Hematopoietic multipotent progenitor cell treated with erythropoietin and hydrocortisone succinate and interleukin-3 and kit ligand, for 4 days (in vitro differentiated cells): ENCODE results near the gene NXPH1.

ENCODE experiments used
- DNase-seq: peaks from one replicate; pipeline ENCODE4 v3.0.0-alpha.2; 2015

Gene NXPH1

GRCh38 chr7:8433477-8434289, at the start of gene NXPH1:
Gene NXPH1 (plus strand): TSS chr7:8433609.
- peak; percentile 64 for DNase-seq

- peak; percentile 4 for DNase-seq
Measured at GRCh38 chr7:8384901-8385300, 48.5 kb upstream of the NXPH1 start.

GRCh38 chr7:8386926-8387550, 46.4 kb upstream of the NXPH1 start:
- peak; percentile 16 for DNase-seq

- DNase-seq, result no peak
Measured at GRCh38 chr7:8387551-8388256, 45.7 kb upstream of the NXPH1 start.

GRCh38 chr7:8388257-8388625, 45.2 kb upstream of the NXPH1 start:
- DNase-seq, result no peak

- DNase-seq, result no peak
Measured at GRCh38 chr7:8389593-8390261, 43.7 kb upstream of the NXPH1 start.

- DNase-seq, result no peak
Measured at GRCh38 chr7:8390262-8390626, 43.2 kb upstream of the NXPH1 start.

- DNase-seq, result peak; percentile 1
Measured at GRCh38 chr7:8391353-8392062, 41.9 kb upstream of the NXPH1 start.

- DNase-seq, result no peak
Measured at GRCh38 chr7:8396294-8396693, 37.1 kb upstream of the NXPH1 start.

GRCh38 chr7:8408871-8409270, 24.5 kb upstream of the NXPH1 start:
- DNase-seq, result no peak

GRCh38 chr7:8411103-8411502, 22.3 kb upstream of the NXPH1 start:
- DNase-seq, result no peak

- no peak for DNase-seq
Measured at GRCh38 chr7:8413600-8413999, 19.8 kb upstream of the NXPH1 start.

- DNase-seq, result peak; percentile 80
Measured at GRCh38 chr7:8418629-8419245, 14.7 kb upstream of the NXPH1 start.

GRCh38 chr7:8422177-8422576, 11.2 kb upstream of the NXPH1 start:
- DNase-seq, result no peak

GRCh38 chr7:8423057-8423456, 10.4 kb upstream of the NXPH1 start:
- DNase-seq, result no peak

- no peak for DNase-seq
Measured at GRCh38 chr7:8425223-8425622, 8.2 kb upstream of the NXPH1 start.

- DNase-seq, result no peak
Measured at GRCh38 chr7:8430643-8431042, 2.8 kb upstream of the NXPH1 start.

- no peak for DNase-seq
Measured at GRCh38 chr7:8434290-8435002, 1.0 kb downstream of the NXPH1 start.

- no peak for DNase-seq
Measured at GRCh38 chr7:8435095-8435494, 1.7 kb downstream of the NXPH1 start.

GRCh38 chr7:8435590-8436545, 2.5 kb downstream of the NXPH1 start:
- DNase-seq, result no peak
